B cell (primary cell): ENCODE data around the gene HHAT.

Source experiments
- CTCF ChIP-seq: fragments of 200-600 bp; IDR thresholded peaks from one replicate; pipeline ENCODE4 v1.8.0; 2022; ENCODE audit warnings: antibody characterized with exemption, mild to moderate bottlenecking
- EZH2 ChIP-seq: IDR thresholded peaks from 2 replicates; pipeline ENCODE4 v1.6.1; 2012; ENCODE audit warnings: borderline replicate concordance, low read depth, mild to moderate bottlenecking, moderate library complexity, low read length; ENCODE audit not compliant: insufficient read depth, poor library complexity, severe bottlenecking

GRCh38 chr1:210483821-210484220 is 155.1 kb downstream of the HHAT start:
- TF ChIP-seq CTCF = no peak
- no peak for TF ChIP-seq EZH2
